EH (cell line): ENCODE data around the gene ENOPH1.
"Not testable (repeated sequence)": the region's sequence is repeated elsewhere in the genome, so short reads cannot be mapped to it uniquely, and the experiment has no call there.

Experiments
- DNase-seq: peaks from one replicate; pipeline ENCODE4 v3.0.0-alpha.2; 2015; ENCODE audit warnings: low read depth

Gene ENOPH1

DNA sequence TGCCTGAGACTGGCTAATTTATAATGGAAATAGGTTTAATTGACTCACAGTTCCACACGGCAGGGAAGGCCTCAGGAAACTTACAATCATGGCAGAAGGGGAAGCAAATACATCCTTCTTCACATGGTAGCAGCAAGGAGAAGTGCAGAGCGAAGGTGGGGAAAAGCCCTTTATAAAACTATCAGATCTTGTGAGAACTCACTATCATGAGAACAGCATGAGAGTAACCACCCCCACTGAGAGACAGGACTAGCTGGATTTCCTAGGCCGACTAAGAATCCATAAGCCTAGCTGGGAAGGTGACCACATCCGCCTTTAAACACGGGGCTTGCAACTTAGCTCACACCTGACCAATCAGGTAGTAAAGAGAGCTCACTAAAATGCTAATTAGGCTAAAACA lies 42.7 kb downstream of the ENOPH1 start:
- DNase-seq, result not testable (repeated sequence)

DNA sequence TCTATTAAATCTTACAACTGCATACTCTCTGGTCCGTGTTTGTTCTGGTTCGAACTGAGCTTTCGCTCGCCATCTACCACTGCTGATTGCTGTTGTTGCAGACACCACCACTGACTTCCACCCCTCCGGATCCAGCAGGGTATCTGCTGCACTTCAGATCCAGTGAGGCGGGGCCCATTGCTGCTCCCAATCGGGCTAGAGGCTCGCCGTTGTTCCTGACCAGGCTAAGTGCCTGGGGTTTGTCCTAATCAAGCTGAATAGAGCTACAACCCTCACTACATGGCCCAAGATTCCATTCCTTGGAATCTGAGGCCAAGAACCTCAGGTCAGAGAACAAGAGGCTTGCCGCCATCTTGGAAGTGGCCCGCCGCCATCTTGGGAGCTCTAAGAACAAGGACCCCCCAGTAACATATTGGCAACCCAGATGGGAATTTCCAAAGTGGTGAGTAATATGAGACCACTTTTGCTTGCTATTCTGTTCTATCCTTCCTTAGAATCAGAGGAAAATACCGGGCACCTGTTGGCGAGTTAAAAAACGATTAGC lies 43.3 kb downstream of the ENOPH1 start:
- DNase-seq, result no peak

DNA sequence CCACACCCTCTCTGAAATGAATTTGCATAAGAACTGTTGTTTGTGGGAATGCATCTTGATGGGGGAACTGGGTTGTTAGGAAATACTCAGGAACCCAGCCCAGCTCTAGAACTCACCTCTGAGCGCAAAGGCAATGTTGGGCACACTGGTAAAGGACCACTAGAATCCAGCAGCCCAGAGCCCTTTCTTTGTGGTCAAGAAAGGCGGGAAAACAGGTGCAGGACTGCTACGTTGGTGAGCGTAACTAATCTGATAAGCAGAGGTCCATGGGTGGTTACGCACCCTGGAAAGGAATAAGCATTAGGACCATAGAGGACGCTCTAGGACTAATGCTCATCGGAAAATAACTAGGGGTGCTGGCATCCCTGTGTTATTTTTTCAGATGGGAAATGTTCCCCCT lies 45.5 kb downstream of the ENOPH1 start:
- not testable (repeated sequence) for DNase-seq

DNA sequence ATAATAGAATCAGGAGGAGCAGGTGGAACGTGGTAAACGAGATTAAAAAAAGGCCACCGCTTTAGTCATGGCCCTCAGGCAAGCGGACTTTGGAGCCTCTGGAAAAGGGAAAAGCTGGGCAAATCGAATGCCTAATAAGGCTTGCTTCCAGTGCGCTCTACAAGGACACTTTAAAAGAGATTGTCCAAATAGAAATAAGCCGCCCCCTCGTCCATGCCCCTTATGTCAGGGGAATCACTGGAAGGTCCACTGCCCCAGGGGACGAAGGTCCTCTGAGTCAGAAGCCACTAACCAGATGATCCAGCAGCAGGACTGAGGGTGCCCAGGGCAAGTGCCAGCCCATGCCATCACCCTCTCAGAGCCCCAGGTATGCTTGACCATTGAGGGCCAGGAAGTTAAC lies 47.1 kb downstream of the ENOPH1 start:
- DNase-seq, result not testable (repeated sequence)

DNA sequence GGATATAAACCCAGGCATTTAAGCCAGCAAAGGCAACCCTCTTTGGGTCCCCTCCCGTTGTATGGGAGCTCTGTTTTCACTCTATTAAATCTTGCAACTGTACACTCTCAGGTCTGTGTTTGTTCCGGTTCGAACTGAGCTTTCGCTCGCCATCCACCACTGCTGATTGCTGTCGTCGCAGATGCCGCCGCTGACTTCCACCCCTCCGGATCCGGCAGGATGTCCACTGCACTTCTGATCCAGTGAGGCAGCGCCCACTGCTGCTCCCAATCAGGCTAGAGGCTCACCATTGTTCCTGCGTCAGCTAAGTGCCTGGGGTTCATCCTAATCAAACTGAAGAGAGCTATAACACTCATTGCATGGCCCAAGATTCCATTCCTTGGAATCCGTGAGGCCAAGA lies 49.2 kb downstream of the ENOPH1 start:
- DNase-seq, result no peak

DNA sequence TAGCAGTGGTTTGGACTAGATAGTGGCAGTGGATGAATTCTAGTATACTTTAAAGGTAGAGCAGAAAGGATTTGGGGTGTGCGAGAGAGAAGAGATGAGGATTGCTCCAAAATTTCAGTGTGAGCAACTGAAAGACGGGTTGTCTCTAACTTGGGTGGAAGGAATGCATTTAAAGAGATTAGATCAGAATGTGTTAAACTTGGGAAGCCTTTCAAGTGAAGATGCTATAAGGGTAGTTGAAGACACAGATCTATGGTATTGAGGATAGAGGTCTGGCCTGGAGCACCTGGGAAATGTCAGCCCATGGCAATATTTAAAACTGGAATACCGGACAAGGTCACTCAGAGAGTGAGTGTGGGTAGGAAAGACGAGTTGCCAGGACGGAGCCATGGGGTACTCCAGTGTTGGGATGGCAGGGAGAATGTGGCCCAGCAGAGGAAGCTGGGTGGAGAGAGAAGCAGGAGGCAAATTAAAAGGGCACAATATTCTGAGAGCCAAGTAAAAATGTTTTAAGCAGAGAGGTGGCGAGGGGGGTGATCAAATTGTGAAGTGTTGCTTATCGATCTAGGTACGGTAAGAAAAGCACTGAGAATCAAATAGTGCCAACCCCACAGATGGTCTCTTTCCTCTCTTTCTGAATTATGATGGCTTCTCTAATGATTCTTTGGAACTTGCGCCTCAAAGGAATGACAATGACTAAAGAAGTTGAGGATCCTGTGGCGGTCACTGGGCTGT lies 50.5 kb downstream of the ENOPH1 start:
- no peak for DNase-seq

DNA sequence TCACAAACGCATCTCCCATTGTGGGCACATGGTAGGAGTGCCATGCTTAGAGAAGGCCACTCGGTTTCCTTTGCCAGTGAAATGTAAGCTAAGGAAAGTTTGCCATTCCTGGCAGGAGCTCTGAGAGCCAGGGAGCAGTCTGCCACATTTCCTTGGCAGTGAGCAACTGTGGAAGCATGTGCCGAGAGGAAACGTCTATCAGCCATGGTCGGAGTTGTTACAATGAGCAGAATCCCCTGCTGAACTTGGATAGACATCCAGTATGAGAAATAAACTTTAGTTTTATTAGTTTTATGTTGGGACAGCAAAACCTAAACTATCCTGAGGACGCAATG lies 51.1 kb downstream of the ENOPH1 start:
- no peak for DNase-seq

DNA sequence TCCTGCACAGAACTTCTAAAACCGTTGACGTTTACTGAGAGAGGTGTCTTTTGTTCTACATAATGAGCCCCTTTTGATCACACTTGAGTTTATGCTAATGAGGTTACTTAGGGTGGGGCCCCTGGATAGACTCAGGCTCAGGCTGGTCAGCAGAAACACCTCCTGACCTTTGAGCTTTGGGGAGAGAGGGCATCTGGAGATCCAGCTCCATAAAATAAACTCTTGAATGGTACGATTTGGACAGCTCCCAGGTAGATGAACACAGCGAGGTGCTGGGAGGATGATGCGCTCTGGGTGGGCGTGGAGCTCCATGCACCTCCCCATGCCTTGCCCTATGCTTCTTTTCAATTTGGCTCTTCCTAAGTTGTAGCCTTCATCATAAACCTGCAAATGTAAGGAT lies 52.0 kb downstream of the ENOPH1 start:
- DNase-seq, result no peak

DNA sequence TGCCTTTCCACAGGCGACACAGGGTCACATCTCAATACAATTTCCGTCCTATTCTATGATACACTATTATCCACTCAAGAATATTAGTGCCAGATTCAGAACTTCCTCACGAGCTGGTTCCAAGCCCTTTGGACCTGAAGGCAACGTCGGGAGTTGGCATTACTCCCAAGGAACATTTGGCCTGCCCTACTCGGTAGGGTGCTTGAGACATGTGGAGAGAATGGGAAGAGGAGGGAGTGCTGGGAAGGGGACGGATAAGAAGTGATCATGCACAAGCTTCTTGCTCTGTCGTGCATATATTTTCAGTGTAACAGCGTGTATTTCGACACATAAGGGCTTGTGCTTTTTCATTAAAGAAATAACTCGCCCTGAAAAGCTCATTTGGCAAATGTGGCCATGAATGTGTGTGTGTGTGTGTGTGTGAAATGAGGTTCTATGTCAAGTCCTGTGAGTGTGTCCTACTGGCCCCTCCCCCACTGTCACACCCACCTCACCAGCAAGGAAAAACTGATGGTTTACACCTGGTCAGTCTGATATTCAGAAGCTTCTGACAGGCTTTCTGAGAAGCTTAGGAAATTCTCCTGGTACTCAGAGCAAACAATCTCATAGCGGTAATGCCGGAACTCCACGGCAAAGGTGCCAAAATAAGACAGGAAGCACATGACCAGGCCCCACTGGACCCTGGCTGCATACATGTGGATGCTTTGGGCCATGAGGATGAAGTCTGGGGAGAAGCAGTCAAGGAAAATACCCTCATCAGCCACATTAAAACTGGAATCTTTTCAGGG lies 54.8 kb downstream of the ENOPH1 start:
- no peak for DNase-seq

DNA sequence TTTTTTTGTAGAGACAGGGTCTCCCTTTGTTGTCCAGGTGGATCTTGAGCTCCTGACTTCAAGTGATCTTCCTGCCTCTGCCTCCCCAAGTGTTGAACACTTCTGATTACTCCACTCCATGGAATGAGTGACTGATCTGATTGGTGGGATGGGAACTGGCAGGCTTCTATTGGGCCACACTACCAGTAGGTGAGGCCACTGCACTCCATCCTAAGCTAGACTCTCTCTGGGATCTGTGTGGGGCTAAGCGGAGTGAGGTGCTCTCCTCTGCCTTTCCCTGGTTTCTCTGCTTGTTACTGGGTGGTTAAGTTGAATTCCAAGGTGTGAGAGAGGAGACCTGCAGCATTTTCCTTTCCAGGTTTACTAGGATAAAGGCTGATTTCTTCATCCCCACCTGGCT lies 58.7 kb downstream of the ENOPH1 start:
- no peak for DNase-seq

DNA sequence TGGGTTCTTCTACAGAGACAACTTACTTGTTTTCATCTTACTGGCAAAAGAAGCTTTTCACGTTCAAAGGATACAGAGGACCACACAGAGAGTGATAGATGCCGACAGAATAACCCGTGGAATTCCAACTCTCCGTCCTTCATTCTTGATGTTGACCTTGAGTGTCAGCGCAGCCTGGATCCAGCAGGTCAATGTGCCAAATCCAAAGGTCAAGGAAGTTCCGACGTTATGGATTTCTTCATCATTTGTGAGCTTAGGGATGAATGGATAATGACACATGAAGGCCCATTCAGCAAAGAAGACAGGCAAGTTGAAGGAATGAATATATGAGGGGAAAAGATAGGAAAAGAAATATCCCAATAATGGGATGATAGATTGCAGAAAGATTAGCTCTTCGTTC lies 59.6 kb downstream of the ENOPH1 start:
- DNase-seq, result no peak

DNA sequence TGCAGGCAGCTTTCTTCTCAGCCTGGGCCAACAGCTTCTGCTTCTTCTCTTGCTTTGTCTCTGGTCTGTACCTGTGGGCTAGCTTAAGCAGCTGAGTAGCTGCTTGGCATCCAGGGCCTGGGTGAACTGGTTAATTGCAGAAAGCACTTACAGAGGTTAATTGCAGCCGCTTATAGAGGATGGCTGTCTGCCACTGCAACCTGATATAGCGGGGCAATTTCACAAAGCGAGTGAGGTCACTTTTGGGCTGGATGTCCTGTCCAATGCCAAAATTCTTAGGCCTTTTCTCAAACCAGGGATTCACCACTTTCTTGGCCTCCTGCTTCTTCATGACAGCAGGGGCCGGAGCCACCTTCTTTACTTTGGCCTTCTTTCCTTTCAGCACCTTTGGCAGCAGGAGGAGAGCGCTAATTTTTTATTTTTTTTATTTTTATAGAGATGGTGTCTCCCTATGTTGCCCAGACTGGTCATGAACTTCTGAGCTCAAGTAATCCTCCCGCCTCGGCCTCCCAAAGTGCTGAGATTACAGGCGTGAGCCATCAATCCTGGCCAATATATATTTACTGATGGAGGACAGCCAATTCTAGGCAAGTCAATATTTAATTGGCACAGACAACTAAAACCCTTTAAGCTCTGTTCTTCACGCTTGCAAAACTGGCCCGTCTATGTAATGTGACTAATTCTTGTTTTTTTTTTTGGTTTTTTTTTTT lies 61.0 kb downstream of the ENOPH1 start:
- DNase-seq, result no peak

DNA sequence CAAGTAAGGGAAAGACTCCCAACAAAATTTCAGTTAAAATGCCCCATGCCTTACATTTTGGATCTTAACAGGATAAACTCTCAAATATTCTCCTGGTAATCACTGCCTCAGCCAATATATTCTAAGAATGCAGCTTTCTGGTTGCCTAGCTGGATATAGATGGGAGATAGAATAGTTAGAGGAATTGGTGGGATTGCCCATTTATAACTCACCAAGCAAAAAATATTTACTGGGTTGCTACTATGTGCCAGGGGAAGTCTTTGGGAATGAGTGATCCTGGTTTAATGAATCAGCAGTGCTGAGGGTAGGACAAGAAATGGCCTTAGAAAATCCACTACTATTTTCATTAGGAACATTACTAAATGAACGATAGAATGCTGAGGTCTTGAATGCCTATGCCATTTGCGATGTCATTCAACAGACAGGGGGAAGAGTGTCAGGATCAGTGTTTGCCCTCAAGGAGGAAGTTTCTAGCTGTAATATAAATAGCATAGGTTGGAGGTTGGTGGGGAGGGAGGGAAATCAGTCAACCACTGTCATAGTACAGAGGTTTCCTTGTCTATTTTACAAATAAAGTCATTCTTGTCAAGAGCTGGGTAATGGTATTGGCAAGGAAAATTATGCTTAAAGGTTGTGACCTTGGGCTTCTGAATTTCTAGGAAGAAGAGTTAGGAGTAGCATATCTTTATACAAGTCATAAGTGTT lies 63.5 kb downstream of the ENOPH1 start:
- DNase-seq, result peak; percentile 90

DNA sequence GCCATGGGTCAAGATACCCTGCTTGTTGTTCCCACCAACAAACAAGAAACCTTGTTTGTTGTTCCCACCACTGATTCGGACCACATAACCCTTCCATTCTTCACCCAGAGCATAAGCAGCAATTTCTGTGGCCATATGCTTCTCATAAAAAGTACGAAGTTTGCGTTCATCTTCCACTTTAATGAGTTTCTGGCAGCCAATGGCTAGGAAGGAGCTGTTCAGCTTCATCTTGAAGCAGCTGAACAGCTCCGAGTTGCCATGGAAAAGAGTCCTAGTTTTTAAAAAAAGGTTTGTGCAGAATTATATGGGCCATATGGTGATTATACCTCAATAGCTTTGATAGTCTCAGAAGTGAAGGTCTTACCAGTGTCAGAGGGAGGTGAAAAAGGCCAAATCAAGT lies 65.3 kb downstream of the ENOPH1 start:
- no peak for DNase-seq

DNA sequence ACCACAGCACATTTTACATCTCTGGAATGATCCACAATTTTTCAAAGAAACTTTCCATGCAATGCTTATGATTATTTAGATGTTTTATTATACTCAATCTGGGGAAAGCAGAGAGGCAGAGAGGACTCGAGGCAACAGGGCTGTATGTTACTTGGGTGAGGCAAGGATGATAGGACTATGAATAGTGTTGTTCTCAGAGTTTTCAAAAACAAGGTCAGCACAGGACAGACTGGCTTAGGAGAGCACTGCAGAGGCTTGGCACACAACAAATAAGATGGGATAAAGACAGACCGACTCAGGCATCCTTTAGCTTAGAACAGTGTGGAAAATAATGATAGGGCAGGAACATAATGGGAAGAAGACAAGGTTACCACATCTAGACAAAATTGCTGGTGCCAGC lies 66.0 kb downstream of the ENOPH1 start:
- DNase-seq, result no peak

DNA sequence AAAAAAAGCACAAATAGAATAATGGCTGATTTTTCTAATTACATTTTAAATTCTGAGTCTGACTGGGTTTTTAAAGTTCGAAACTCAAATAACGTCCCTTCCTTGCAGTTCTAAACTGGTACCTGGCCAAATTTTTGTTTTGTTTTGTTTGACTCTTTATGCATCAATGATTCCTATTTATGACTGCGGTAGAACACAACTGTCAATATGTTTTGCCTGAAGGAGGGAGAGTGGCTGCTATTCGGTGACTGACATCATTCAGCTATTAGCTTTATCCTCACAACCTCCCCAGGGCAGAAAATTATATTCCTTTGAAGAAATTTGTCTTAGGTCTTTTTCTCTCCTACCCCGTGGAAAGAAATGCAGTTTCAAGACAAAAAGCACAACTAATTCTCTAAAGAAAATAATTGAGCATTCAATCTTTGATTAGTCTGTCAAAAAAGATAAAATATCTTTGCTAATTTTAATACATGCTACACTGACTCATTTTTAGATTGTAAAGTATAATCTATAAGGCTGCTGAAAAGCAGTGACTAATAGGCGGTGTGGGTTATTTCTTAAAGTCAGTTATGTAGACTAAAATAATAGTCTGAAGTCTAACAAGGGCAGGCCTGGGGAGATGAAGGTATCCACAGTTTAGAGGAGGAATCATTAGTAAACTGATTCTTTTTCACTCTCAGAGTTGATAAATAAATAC lies 69.5 kb downstream of the ENOPH1 start:
- peak; percentile 62 for DNase-seq

DNA sequence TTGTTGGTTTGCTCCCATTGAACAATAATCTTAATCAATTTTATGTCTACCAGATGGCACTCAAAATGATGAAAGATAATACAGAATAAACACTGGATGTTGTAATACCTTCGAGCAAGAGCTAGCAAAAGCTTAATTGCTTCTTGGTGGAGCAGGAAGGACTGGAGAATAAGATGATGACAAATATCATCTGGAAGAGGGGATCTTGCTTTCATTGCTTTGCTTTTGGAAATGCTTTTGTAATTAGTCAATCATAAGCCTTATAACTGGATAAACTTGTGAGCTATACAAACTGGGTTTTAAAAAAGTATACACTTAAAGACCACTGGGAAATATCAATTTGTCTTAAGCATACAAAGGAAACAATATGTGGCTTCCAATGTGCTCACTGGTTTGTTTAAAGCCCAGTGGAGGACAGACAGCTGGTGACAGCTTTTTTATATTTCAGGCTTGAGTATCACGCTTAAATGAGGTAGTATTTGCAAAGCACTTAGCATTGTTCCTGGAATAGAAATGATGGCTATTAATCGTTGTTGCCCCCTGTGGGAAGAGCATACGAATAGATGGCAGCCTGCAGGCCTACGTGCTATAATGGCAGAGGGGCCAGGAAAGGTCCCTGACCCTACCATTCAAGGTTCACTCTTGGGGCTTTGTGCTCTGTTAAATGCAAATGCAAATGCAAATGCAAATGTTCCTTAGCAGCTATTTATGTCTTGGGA lies 70.2 kb downstream of the ENOPH1 start:
- peak; percentile 73 for DNase-seq

DNA sequence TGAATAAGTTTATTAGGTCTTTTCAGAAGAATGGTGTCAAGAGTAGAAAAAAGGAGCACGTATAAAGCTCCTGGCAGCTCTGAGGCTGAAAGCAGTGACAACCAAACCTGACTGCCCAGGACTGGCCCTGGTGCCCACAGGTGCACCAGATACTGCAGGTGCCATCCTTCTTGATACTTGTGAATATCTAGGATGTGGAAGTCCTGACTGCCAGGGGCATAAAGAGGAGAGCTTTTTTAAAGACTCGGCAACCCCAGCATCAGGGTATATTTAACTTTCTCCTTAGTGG lies 70.7 kb downstream of the ENOPH1 start:
- DNase-seq, result no peak

DNA sequence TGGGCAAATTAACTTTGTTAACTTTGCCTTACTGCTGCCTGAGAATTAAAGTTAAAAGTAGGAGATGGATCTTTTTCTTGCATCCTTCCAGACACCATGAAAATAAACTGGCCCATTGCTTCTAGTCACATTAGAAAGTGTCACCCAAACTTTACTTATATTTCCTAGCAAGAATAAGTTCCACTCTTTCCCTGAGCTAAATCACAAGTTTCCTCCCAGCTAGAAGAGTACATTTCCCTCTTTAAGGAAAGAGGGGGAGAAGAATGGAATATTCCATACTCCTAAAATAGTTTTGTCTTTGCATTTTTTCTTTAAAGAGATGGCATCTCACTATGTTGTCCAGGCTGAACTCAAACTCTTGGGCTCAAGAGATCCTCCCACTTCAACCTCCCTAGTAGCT lies 77.6 kb downstream of the ENOPH1 start:
- no peak for DNase-seq

DNA sequence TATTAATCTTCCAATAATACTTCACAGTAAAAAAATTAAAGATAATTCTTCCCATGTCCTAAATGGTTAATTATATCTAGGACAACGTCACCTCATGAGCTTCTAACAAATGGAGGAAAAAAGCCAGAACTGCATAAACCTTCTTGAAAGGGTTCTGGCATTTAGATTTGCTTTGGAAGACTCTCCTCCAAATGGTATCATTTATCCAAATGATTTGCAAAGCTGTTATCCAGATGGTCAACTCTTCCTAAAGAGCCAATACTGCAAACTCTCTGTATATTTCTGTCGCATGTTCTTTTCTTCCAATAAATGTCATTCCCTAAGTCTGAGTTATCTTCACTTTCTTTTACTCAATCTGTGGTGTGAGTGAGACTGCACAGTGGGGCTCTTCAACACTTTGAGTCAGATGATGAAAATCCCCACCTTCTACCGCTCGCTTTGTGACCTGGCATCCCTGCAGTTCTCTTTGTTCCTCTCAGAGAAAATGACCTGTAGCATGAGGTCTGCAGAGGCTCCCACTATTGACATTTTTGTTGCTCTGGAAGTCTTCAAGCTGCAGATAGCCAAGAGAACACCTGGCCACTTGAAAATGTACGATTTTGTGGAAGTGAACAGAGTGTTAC lies 78.5 kb downstream of the ENOPH1 start:
- no peak for DNase-seq

DNA sequence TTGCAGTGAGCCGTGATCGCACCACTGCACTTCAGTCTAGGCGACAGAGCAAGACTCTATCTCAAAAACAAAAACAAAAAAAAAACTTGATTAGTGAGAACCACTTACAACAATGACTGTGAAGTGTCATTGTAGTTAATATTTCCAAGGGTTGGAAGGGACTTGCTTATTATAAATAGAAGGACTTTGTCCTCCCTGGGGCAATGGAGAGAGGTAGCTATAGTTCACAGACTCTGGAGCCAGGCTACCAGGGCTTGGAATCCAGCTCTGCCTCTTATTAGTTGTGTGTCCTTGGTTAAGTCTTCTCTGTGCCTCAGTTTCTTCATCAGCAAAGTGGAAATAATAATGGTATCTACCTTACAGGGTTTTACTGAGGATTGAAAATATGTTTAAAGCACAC lies 79.8 kb downstream of the ENOPH1 start:
- no peak for DNase-seq
